Measurements from ENCODE around the gene ACSM5.
"Not testable (repeated sequence)": the region's sequence is repeated elsewhere in the genome, so short reads cannot be mapped to it uniquely, and the experiment has no call there.

ACSM5 gene

GRCh38 chr16:20399185-20399584 is 10.1 kb upstream of the ACSM5 start:
- no peak for DNase-seq (ENCODE audit: low spot score)

- DNase-seq (ENCODE audit: low spot score), result no peak
Observed at GRCh38 chr16:20401066-20401465, 8.3 kb upstream of the ACSM5 start.

GRCh38 chr16:20401475-20402016 is 7.8 kb upstream of the ACSM5 start:
- no peak for DNase-seq (ENCODE audit: low spot score)

GRCh38 chr16:20402651-20403050 is 6.7 kb upstream of the ACSM5 start:
- no peak for DNase-seq (ENCODE audit: low spot score)

GRCh38 chr16:20404637-20405036 is 4.7 kb upstream of the ACSM5 start, which contains the start of gene PDILT:
TSS of gene PDILT (minus strand) at chr16:20404737. CDS start at chr16:20399300, 5,437 bp downstream.
- no peak for DNase-seq (ENCODE audit: low spot score)

GRCh38 chr16:20410121-20410723 is 888 bp downstream of the ACSM5 start:
- no peak for DNase-seq (ENCODE audit: low spot score)

- no peak for DNase-seq (ENCODE audit: low spot score)
Observed at GRCh38 chr16:20411055-20411454, 1.7 kb downstream of the ACSM5 start.

GRCh38 chr16:20415541-20415940 is 6.2 kb downstream of the ACSM5 start:
- DNase-seq (ENCODE audit: low spot score), result no peak

GRCh38 chr16:20419093-20419492 is 9.8 kb downstream of the ACSM5 start:
- not testable (repeated sequence) for DNase-seq (ENCODE audit: low spot score)

GRCh38 chr16:20421748-20422147 is 12.4 kb downstream of the ACSM5 start:
- DNase-seq (ENCODE audit: low spot score), result not testable (repeated sequence)

- not testable (repeated sequence) for DNase-seq (ENCODE audit: low spot score)
Observed at GRCh38 chr16:20423772-20424128, 14.4 kb downstream of the ACSM5 start.

- no peak for DNase-seq (ENCODE audit: low spot score)
Observed at GRCh38 chr16:20424129-20424866, 15.0 kb downstream of the ACSM5 start.

- not testable (repeated sequence) for DNase-seq (ENCODE audit: low spot score)
Observed at GRCh38 chr16:20427401-20427797, 18.1 kb downstream of the ACSM5 start.

- DNase-seq (ENCODE audit: low spot score), result not testable (repeated sequence)
Observed at GRCh38 chr16:20429499-20429898, 20.2 kb downstream of the ACSM5 start.

- DNase-seq (ENCODE audit: low spot score), result not testable (repeated sequence)
Observed at GRCh38 chr16:20430480-20430879, 21.1 kb downstream of the ACSM5 start.

GRCh38 chr16:20430948-20431347 is 21.6 kb downstream of the ACSM5 start:
- DNase-seq (ENCODE audit: low spot score), result no peak

GRCh38 chr16:20438950-20439349 is 29.6 kb downstream of the ACSM5 start:
- DNase-seq (ENCODE audit: low spot score), result not testable (repeated sequence)

GRCh38 chr16:20439820-20440231 is 30.5 kb downstream of the ACSM5 start:
- DNase-seq (ENCODE audit: low spot score), result not testable (repeated sequence)

GRCh38 chr16:20440731-20441130 is 31.4 kb downstream of the ACSM5 start:
- not testable (repeated sequence) for DNase-seq (ENCODE audit: low spot score)

GRCh38 chr16:20441191-20441590 is 31.9 kb downstream of the ACSM5 start:
- DNase-seq (ENCODE audit: low spot score), result no peak

GRCh38 chr16:20441859-20442258 is 32.5 kb downstream of the ACSM5 start:
- not testable (repeated sequence) for DNase-seq (ENCODE audit: low spot score)

GRCh38 chr16:20446652-20447393 is 37.5 kb downstream of the ACSM5 start:
- not testable (repeated sequence) for DNase-seq (ENCODE audit: low spot score)

GRCh38 chr16:20451364-20451763 is 42.0 kb downstream of the ACSM5 start, which contains the start of gene ACSM2A:
TSS of gene ACSM2A (plus strand) at chr16:20451521. CDS start at chr16:20460115, 8,594 bp downstream.
- not testable (repeated sequence) for DNase-seq (ENCODE audit: low spot score)
